SK-N-SH treated with all-trans-retinoic acid at 6 μM for 48 hours (cell line): Measurements from ENCODE around the gene DMRTC2.

Experiments
- ARNTL ChIP-seq: fragments of 450-650 bp; formaldehyde crosslinking; IDR thresholded peaks from 2 replicates; pipeline ENCODE4 v1.5.0; 2020; ENCODE audit warnings: low read depth, mild to moderate bottlenecking, moderate library complexity, borderline replicate concordance
- BACH2 ChIP-seq: fragments of 250-450 bp; sonication (Bioruptor Pico); IDR thresholded peaks from 2 replicates; pipeline ENCODE4 v1.9.0; 2021; ENCODE audit warnings: mild to moderate bottlenecking, borderline replicate concordance
- CREB5 ChIP-seq: fragments of 250-450 bp; sonication (Bioruptor Pico); IDR thresholded peaks from 2 replicates; pipeline ENCODE4 v1.5.1; 2020; ENCODE audit warnings: low read depth, mild to moderate bottlenecking, moderate library complexity
- ESRRG ChIP-seq: fragments of 250-450 bp; sonication (Bioruptor Pico); IDR thresholded peaks from 2 replicates; pipeline ENCODE4 v1.6.1; 2021; ENCODE audit warnings: mild to moderate bottlenecking
- GLIS3 ChIP-seq: fragments of 250-450 bp; sonication (Bioruptor Pico); IDR thresholded peaks from 2 replicates; pipeline ENCODE4 v1.5.0; 2020; ENCODE audit warnings: mild to moderate bottlenecking, moderate library complexity
- ISL1 ChIP-seq: fragments of 250-450 bp; sonication (Bioruptor Pico); IDR thresholded peaks from 2 replicates; pipeline ENCODE4 v2.1.2; 2022; ENCODE audit warnings: mild to moderate bottlenecking, moderate library complexity
- PATZ1 ChIP-seq: fragments of 250-450 bp; sonication (Bioruptor Pico); IDR thresholded peaks from 2 replicates; pipeline ENCODE4 v1.8.0; 2020; ENCODE audit warnings: mild to moderate bottlenecking, moderate library complexity, borderline replicate concordance
- PPARA ChIP-seq: fragments of 250-450 bp; sonication (Bioruptor Pico); IDR thresholded peaks from 2 replicates; pipeline ENCODE4 v1.5.0; 2020; ENCODE audit warnings: mild to moderate bottlenecking, borderline replicate concordance
- TOX ChIP-seq: fragments of 250-450 bp; sonication (Bioruptor Pico); IDR thresholded peaks from 2 replicates; pipeline ENCODE4 v1.8.0; 2021; ENCODE audit warnings: mild to moderate bottlenecking, moderate library complexity, borderline replicate concordance

- TF ChIP-seq ISL1 (CRISPR knock-in tag): no peak
- no peak for TF ChIP-seq GLIS3 (CRISPR knock-in tag)
- no peak for TF ChIP-seq TOX (CRISPR knock-in tag)
- no peak for TF ChIP-seq ESRRG (CRISPR knock-in tag)
- no peak for TF ChIP-seq BACH2 (CRISPR knock-in tag)
- no peak for TF ChIP-seq PATZ1 (CRISPR knock-in tag)
- no peak for TF ChIP-seq ARNTL (CRISPR knock-in tag)
- no peak for TF ChIP-seq PPARA (CRISPR knock-in tag)
- no peak for TF ChIP-seq CREB5 (CRISPR knock-in tag)
These were observed 16.4 kb downstream of the DMRTC2 start for GRCh38 chr19:41861116-41861768.
